Mesothelial cell of epicardium (in vitro differentiated cells): ENCODE results near the gene CTNNA2. TPM values are rescaled to one million over a fixed set of nuclear protein-coding genes. Genes with fewer than 3 reads are reported as not detected.

Source experiments
- DNase-seq, 2 experiments: peaks; one replicate each; pipeline ENCODE4 v3.0.0; 2021; ENCODE audit warnings: low spot score in 2 of 2; ENCODE audit not compliant: unreplicated experiment in 2 of 2
- H3K27ac Mint-ChIP-seq: 2 replicates; pipeline ENCODE4 v1.8.0; 2021; ENCODE audit warnings: mixed read lengths
- H3K27me3 Mint-ChIP-seq: 2 replicates; pipeline ENCODE4 v1.8.0; 2021; ENCODE audit warnings: low read depth, mixed read lengths
- H3K36me3 Mint-ChIP-seq: 2 replicates; pipeline ENCODE4 v1.8.0; 2021; ENCODE audit warnings: mixed read lengths
- H3K4me1 Mint-ChIP-seq: 2 replicates; pipeline ENCODE4 v1.8.0; 2021; ENCODE audit warnings: mixed read lengths
- H3K4me3 Mint-ChIP-seq: 2 replicates; pipeline ENCODE4 v1.8.0; 2021; ENCODE audit warnings: mild to moderate bottlenecking, moderate library complexity, mixed read lengths
- H3K9me3 Mint-ChIP-seq: 2 replicates; pipeline ENCODE4 v1.8.0; 2021; ENCODE audit warnings: mixed read lengths
- CTCF ChIP-seq: fragments of 200-600 bp; sonication (generic); IDR thresholded peaks from one replicate; pipeline ENCODE4 v1.5.0; 2021; ENCODE audit warnings: antibody characterized with exemption; ENCODE audit not compliant: unreplicated experiment
- total RNA-seq: library from RNA; stranded (reverse); gene quantifications from 3 replicates; pipeline ENCODE4 v1.2.1, GENCODE V29; 2021

CTNNA2 gene
- total RNA-seq, 1 donor from 2014 or later: 4.9 TPM

GRCh38 chr2:80303006-80303908, 790.4 kb downstream of the CTNNA2 start:
- H3K36me3 Mint-ChIP-seq: no peaks in the 10 kb centered on the region
- peak overlapping the region; percentile 83 for H3K4me3 Mint-ChIP-seq
- peaks cover 49% of the 10 kb centered on the region for H3K4me1 Mint-ChIP-seq
- peaks cover 94% of the 10 kb centered on the region for H3K27me3 Mint-ChIP-seq
- no peaks in the 10 kb centered on the region for H3K9me3 Mint-ChIP-seq
- TF ChIP-seq CTCF: no peak
- DNase-seq: peak in 1 of 2 experiments; percentile 45
- H3K27ac Mint-ChIP-seq: peak overlapping the region; percentile 54

DNA sequence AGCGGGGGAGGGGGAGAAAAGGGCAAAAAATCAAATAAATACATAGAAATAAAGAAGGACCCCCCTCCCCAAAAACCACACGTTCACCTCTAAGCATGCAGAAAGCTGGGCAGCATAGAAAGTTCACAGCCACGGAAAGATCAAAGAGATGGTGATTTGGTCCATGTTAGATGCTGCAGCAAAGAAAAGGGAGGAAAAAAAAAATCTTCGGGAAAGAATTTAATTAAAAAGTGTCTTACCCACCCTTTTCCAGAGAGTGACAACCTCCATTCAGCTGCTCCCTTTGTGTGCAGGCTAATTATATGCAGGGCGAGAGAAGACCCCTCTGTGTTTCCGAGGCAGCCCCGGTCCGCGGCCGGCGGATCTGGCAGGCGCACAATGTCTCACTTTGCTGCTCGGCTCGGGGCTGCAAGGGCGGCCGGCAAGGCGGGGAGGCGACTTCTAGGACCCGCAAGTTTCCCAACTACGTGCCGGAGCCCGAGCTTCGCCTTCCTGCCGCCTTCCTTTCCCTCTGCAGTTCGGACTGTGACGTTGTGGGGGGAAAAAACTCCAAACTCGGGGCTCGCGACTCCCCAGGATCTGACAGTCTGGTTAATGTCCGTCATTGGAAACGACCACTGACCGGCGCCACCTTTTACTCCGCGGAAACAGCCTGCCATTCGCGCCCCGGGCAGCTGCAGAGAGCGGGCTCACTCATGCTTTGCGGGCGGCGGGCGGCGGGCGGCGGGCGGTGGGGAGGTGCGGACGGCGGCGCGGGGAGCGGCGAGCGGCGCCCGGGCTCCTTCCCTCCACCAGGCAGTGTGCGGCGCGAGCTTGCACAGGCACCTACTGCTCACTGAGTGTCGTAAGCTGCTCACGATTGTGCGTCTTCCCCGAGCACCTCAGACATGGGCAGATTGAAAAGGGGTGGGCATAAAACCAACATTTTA, 791.3 kb downstream of the CTNNA2 start, which contains the start of gene LRRTM1:
Gene LRRTM1 (minus strand): TSS at position 844 of the 929 bp plus-strand sequence. CDS start 933 bp downstream, outside the sequence.
- Mint-ChIP-seq H3K27me3 (peaks cover 88% of the 10 kb centered on the region), H3K9me3 (no peaks in the 10 kb centered on the region), H3K36me3 (no peaks in the 10 kb centered on the region), H3K4me3 (peak within 1 kb of the TSS; percentile 83), H3K27ac (peak within 1 kb of the TSS; percentile 54), H3K4me1 (peaks cover 47% of the 10 kb centered on the region)
- no peak for TF ChIP-seq CTCF
- DNase-seq: peak; percentile 38 to 69

DNA sequence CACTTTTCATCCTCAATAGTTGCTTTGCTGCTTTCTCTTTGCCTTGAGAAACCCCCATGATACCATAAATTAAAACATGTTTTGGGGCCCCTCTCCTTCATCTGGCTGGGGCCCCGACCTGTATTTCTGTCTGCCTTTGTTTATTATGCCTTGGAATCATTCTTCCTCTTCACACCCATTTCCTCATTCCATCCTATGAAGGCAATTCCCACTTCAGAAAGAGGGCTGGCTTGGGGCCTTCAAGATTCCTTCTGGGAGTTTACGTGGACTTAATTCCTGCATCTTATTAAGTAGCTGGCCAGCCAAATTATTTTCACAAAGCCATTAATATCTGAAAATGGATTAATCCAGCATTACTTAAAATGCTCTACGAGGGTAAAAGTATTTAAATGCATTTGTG, 798.5 kb downstream of the CTNNA2 start:
- H3K4me1 Mint-ChIP-seq: peaks cover 21% of the 10 kb centered on the region
- H3K27me3 Mint-ChIP-seq: peaks cover 32% of the 10 kb centered on the region
- no peaks in the 10 kb centered on the region for H3K36me3 Mint-ChIP-seq
- H3K4me3 Mint-ChIP-seq: no peak overlapping the region
- no peak for DNase-seq
- no peaks in the 10 kb centered on the region for H3K9me3 Mint-ChIP-seq
- no peak for TF ChIP-seq CTCF
- peak overlapping the region; percentile 89 for H3K27ac Mint-ChIP-seq

- Mint-ChIP-seq H3K27ac (peak overlapping the region; percentile 89), H3K36me3 (no peaks in the 10 kb centered on the region), H3K4me1 (peaks cover 20% of the 10 kb centered on the region), H3K27me3 (peaks cover 30% of the 10 kb centered on the region), H3K4me3 (no peak overlapping the region), H3K9me3 (no peaks in the 10 kb centered on the region)
- DNase-seq: no peak
- TF ChIP-seq CTCF: no peak
Observed at GRCh38 chr2:80312282-80312839, 799.5 kb downstream of the CTNNA2 start.

DNA sequence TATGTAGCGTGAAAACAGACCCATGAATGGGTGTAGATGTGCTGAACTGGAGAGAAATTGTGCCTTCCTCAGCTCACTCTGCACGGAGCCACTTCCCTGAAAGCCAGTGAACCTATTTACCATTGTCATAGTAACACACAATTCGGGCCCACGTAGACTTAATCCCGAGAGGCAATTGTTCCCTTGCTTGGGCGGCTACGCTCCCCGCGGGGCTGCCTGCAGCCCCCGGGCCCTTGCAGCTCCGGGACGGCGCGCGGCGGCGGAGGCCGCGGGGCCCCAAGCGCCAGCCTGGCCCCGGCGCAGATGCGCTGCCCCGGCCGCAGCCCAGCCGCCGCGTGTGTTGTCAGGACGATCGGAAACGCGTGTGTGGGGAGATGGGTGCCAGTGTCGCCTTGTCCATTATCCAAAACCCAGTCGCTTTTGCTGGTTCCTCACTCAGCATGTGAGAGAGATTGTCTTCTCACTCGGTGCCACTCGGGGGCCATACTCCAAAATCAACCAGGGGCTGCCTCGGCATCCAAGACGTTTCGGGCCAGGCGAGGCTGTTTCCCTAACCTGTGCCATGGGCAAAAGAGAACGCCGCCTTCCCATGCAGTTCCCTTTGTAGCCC, 809.6 kb downstream of the CTNNA2 start:
- Mint-ChIP-seq H3K27me3 (peaks cover 8% of the 10 kb centered on the region), H3K4me1 (peaks cover 31% of the 10 kb centered on the region), H3K27ac (peak overlapping the region; percentile 15), H3K4me3 (peak overlapping the region; percentile 18), H3K9me3 (no peaks in the 10 kb centered on the region), H3K36me3 (no peaks in the 10 kb centered on the region)
- TF ChIP-seq CTCF: no peak
- no peak for DNase-seq
